Cardiac septum (tissue), 1 donor: ENCODE measurements around the gene AGL. TPM values are rescaled to one million over a fixed set of nuclear protein-coding genes. Genes with fewer than 3 reads are reported as not detected.
"Not testable (repeated sequence)": the region's sequence is repeated elsewhere in the genome, so short reads cannot be mapped to it uniquely, and the experiment has no call there.

ENCODE experiments used
- DNase-seq: peaks from one replicate; pipeline ENCODE4 v3.0.0-alpha.2; 2020; ENCODE audit warnings: low spot score
- intact Hi-C: fragments of 100-400 bp; cut with DNase I; formaldehyde crosslinking; loops from one replicate; pipeline ENCODE4 v1.14.0; 2022
- total RNA-seq: library from RNA; stranded (reverse); fragmentation: NEBNext Ultra II Directional; extraction: Animal tissue kit (Norgen Biotek cat#: 25700); gene quantifications from one replicate; pipeline ENCODE4 v1.2.1, GENCODE V29; 2021
- donor health status: DM: no; HTN: no; CAD: no.

The AGL gene
- total RNA-seq, 1 donor from 2014 or later = 39.5 TPM

DNA sequence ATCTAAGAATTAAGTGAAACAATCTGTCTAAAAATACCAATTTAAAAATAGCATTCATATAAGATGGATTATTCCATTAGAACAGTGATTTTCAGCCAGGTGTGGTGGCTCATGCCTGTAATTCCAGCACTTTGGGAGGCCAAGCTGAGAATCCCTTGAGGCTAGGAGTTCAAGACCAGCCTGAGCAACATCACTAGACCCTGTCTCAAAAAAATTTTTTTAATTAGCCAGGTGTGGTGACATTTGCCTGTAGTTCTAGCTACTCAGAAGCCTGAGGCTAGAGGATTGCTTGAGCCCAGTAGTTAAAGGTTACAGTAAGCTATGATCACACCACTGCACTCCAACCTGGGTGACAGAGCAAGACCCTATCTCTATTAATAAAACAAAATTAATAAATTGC lies 84.6 kb downstream of the AGL start:
- DNase-seq = no peak
- intact Hi-C loops = no loop called here

DNA sequence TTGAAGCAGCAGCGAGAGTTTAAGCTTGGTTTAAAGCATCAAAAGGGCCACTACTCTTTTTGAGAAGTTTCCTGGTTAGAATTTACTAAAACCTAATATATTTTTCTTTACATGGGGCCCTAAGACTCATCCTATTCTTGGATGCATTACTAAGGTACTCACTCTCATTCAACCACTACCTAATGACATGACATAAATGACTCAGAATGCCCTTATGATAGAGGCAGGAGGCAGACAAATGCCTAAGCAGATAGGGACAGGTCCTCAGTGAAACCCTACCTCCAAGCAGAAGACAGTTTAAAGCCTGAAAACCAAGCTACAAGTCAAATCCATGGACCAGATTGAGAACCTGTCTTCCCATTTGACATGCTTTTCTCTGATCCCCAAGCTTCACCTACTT lies 85.4 kb downstream of the AGL start:
- intact Hi-C loops = no loop called here
- no peak for DNase-seq

DNA sequence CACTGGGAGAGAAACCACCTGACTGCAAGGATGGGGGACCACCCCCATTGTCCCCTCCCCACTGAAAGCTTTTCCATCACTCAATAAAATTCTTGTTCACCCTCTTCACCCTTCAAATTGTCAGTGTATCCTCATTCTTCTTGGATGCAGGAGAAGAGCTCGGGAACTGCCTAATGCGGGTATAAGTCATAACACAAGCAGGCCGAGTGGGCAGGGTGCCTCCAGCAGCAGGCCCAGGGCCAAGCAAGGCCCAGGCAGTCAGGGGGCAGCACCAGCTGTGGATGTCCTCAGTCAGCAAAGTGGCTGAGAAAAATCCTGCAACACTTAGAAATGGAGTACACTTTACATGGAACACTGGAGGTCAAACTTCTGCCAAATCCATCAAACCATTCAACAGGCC lies 85.9 kb downstream of the AGL start:
- intact Hi-C loops = no loop called here
- DNase-seq = no peak

DNA sequence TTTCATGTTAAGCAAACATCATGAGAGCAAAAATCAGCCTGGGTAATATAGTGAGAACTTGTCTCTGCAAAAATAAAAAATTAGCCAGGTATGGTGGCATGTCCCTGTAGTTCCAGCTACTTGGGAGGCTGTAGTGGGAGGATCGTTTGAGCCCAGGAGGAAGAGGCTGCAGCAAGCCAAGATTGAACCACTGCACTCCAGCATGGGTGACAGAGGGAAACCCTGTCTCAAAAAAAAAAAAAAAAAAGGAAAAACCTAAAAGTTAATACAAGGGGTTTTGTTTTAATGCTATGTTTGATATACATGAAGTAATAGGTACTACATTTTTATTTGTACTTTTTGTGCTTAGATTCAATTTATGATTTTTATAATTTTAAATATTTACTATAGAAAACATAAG lies 92.6 kb downstream of the AGL start:
- intact Hi-C loops = no loop called here
- no peak for DNase-seq

DNA sequence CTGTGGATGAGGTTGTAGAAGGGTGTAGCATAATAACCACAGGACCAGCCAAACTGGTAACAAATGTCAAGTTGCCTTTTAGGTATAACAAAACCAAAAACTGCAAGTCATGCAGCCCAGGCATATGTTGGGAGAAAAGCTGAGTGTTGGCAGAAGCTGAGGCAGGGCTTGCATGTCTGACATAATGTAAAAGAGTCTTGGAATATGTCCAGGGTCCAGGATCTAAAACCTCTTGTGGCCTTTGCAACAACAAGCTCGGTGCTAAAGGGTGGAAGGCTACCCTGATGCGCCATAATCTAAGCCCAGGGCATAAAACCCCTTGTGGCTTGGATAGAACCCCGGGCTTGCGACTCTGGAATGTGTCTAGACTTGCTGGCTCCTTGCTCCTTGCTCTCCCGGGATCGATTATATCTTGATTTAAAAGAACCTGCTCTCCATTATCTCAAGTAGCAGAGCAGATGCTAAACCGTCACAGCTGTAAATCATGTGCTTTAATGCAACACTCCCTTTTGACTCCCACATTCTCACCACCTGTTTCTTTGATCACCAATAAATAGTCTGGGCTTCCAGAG lies 93.1 kb downstream of the AGL start:
- no peak for DNase-seq
- intact Hi-C loops = no loop called here

DNA sequence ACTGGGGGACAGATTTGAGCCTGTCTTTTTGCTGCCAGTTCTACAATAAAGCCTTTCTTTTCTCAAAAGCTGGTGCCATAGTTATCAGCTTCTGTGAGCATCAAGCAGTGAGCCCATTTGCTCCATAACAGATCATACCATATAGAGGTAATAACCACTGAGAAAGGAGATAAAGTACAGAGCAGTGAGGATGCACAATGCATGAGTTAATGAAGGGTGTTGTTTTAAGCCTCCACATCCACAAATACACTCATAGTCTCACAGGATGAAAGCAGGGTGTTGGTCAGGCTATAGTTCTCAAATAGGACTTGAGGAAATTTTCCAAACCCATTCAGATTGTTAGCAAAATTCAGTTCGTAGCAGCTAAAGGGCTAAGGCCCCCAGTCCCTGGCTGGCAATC lies 94.0 kb downstream of the AGL start:
- intact Hi-C loops = no loop called here
- no peak for DNase-seq

DNA sequence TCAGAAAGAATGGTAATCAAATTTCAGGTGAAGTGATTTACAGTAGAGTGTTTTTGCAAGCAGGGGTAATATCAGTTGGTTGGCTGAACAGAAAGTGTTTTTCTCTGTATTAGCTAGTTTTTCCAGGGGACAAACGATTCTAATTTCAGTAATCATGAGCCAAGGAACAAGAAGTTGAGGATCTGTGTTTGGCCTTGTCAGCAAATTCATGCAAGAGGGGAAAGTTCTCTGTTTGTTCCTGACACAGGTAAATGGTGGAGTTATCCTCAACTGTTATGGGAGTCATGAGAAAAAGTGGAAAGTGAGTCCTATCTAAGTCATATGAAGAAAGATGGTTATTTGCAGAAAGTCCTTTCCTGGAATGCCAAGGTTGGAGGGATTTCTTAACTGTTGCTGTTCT lies 95.0 kb downstream of the AGL start:
- intact Hi-C loops = no loop called here
- DNase-seq = no peak

DNA sequence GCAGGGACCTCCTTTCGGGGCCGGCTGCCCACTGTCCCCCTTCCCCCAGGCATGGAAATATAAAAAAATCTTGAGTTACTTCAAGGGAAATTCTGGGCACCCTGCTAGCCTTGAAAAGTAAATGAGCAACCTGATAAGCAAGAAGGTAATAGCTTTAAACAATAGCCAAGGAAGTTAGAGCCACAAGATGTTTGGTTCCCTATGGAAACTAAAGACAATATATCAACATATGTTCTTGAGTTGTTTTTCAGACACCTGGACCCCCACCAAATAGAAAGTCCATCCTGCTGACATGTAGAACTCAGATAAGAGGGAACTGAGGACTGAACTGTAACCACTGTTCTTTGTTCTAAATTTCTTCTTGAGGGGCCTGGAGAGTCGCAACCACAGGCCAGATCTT lies 100.3 kb downstream of the AGL start:
- no peak for DNase-seq
- intact Hi-C loops = no loop called here

DNA sequence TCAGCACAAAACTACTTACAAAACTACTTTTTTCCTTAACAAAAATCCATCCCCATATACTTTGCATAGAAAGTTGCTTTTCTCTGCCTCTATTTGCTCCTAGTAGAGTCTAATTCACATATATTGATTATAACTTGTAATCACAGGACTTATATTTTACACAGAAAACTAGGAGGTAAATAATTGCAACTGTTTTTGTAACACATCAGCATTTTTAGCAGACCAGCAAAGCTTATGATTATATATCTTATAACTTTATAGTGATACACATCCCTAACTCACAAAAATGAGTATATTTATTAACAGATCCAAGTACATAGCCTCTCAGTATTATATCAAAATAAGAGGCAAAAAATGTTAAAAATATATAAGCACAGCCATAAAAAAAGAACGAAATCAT lies 102.4 kb downstream of the AGL start:
- DNase-seq = no peak
- intact Hi-C loops = no loop called here

DNA sequence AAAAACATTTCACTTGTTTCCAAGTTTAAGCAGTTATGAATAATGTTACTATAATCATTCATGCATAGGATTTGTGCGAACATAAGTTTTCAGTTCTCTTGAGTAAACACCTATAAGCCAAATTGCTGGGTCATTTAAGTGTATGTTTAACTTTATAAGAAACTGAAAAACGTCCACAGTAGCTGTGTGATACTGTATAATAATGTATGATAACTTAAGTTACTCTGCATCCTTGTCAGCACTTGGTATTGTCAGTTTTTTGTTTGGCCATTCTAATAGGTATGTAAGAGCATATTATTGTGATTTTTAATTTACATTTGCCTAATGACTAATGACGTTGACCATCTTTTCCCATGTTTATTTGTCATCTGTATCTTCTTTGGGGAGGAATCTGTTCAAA lies 105.2 kb downstream of the AGL start:
- intact Hi-C loops = no loop called here
- no peak for DNase-seq

DNA sequence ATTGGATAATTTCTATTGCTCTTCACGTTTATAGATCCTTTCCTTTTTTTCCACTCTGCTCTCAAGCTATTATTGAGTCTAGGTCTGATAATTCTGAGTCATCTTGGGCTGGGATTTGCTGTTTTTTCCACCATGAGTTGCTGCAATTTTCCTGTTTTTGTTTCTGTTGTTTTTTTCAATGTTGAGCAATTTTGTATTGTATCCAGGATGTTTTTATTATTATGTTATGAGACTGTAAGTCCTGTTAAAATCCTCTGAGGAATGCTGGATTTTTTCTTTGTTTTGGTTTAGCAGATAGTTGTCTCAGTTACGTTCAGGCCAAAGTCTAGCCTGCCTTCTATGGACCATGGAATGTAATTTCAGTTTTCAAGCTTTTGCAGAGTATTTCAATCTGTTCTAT lies 106.6 kb downstream of the AGL start:
- intact Hi-C loops = no loop called here
- DNase-seq = no peak

DNA sequence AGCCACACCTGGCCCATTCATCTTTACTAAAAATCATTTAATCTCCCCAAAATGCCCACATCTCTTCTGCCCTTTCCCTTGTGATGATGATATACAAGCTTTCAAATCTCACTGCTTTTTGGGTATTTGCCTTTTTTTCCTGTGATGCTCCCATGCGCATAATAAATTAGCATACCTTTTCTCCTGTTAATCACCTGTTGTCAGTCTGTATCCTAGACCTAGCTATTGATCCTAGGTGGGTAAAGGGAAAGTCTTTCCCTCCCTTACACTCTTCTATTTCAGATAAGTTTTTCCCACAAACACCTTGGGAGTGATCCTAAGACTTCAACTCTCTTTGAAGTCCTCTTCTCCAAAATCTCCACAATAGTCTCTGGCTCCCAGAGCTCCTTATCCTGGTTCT lies 107.7 kb downstream of the AGL start:
- DNase-seq = no peak
- intact Hi-C loops = no loop called here

DNA sequence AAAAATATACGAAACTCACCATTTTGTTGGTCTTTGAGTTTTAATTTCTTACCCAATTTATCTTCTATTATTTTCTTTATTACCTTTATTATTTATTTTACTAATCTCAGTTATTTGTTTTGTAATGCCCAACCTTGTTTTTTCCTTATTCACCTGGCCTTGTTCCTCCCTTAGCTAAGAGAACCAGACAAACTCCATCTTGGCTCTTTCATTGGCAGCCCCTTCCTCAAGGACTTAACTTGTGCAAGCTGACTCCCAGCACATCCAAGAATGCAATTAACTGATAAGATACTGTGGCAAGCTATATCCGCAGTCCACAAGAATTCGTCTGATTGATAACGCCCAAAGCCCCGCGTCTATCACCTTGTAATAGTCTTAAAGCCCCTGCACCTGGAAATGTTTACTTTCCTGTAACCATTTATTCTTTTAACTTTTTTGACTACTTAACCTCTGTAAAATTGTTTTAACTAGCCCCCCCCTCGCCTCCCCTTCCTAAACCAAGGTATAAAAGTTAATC lies 109.1 kb downstream of the AGL start:
- DNase-seq, intact Hi-C loops: not testable (repeated sequence)

DNA sequence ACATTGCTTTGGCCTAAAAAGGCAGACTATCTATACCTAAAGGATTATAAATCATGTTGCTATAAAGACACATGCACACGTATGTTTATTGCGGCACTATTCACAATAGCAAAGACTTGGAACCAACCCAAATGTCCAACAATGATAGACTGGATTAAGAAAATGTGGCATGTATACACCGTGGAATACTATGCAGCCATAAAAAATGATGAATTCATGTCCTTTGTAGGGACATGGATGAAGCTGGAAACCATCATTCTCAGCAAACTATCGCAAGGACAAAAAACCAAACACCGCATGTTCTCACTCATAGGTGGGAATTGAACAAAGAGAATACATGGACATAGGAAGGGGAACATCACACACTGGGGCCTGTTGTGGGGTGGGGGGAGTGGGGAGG lies 110.1 kb downstream of the AGL start:
- DNase-seq, intact Hi-C loops: not testable (repeated sequence)

DNA sequence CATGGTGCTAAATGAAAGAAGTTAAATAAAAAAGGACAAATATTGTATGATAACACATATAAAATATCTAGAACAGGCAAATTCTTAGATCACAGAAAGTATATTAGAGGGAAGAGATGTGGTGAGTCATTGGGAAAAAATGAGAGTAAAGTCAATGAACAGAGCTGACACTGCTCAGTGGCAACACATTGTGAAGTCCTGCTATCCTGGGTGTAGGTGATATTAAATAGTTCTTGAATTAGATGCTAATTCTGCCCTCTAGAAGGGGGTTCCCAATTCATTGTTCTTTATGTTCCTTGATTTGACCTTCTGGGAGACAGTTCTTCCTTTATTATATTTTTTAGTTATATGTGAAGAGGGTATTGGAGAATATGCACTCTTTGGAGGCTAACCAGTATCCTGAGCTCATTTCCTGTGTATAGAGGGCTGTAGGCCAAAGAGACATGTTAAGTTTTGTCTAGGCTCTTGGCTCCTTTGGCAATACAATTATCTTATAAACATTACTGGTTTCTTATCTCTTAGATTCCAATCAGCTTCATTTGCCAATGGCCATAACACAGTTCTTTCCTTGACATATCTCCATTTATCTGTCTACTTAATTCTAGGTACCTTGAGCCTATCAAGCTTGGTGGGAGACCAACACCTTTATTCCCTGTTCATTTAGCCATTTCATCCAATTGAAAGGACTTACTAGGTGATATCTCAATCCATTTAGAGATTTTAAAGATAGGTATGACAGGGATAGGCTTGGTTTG lies 113.1 kb downstream of the AGL start:
- DNase-seq = no peak
- intact Hi-C loops = no loop called here

DNA sequence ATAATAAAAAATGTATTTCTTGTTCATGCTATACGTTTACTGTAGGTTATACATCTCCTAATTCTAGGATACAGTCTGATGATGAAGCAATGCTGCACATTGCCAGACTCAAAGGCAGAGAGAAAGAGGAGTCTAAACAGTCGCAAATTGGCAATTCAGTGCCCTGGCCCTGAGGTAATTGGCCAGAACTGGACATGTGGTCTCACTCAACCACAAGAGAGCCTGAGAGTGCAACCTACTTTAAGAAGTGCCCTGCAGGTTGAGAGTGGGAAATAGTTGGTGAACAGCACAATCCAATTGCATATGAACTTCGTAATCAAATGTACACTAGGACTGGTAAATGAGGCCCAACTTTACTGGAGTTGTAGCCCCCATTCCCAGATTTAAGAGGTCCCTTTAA lies 114.6 kb downstream of the AGL start:
- intact Hi-C loops = loop anchor here (5.0 kb wide), 1 partner anchor 72 kb away; a partner anchor contains a TSS
- DNase-seq = no peak

DNA sequence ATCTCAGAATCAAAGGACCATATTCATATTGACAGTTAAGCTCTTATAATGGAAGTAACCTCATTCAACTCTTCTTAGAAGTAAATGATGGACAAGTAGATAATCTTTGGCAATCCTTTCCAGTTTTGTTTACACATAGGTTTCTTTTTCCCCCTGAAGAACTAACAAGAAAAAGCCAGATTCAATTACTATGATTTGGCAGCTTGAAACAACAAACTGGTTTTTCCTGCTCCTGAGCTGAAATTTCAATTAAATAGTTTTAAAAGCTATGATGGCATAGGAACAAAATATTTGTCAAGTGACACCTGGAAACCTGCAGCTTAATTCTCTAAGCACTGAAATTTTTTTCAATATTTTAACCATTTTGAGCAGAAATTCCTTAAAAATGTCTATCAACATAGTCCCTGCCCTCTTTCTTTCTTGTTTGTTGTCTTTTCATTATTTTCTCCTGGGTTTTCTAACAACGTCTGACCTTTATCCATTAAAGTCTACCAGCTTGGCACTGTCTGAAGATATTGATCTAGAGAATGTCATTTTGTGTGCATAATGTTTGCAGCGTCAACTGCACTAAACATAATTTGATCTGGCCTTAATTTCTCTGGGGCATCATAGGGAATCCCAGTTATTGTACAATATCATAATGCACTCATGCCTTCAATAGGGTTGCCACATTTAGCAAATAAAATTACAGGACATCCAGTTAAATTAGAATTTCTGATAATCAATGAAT lies 115.7 kb downstream of the AGL start:
- intact Hi-C loops = loop anchor here (5.0 kb wide), 1 partner anchor 71 kb away; a partner anchor contains a TSS
- DNase-seq = no peak

DNA sequence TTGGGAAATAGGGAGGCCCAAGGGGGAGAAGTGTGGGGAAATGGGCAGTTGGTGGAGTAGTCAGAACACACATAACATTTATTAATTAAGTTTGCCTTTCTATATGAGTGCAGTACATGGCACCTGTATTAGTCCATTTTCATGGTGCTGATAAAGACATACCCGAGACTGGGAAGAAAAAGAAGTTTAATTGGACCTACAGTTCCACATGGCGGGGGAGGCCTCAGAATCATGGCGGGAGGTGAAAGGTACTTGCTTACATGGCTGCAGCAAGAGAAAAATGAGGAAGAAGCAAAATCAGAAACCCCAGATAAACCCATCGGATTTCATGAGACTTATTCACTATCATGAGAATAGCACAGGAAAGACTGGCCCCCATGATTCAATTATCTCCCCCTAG lies 118.1 kb downstream of the AGL start:
- intact Hi-C loops = loop anchor here (2.0 to 5.0 kb wide), 2 partner anchors 69 to 165 kb away; partner anchors contain the start of genes SASS6 and TRMT13
- DNase-seq = no peak

DNA sequence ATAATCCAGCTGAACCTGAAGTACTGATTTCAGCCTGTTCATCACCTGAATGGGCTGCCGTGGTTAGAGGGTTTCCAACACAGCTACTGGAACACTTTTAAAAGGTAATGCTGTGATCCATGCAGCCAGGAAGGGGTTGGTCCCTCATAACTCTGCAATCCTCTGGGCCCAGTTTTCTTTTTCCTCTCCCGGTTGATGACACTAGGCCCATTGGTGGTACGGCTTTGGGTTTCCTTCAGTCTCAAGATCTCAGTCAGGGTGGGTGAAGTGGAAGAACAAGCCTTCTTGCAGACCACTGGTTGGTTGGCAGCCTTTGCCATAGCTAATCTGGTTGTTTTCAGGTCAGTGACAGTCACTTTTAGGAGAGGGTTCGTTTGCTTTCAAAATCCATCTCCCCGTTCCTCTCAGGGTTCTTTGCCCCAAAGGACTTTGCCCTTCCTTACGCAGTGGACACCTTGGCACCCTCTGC lies 119.1 kb downstream of the AGL start:
- no peak for DNase-seq
- intact Hi-C loops = loop anchor here (2.0 to 5.0 kb wide), 2 partner anchors 68 to 164 kb away; partner anchors contain the start of genes SASS6 and TRMT13
